Subcutaneous abdominal adipose tissue (tissue), 5 donors: ENCODE data around the gene ARID4B.
"Not testable (repeated sequence)": the region's sequence is repeated elsewhere in the genome, so short reads cannot be mapped to it uniquely, and the experiment has no call there.

Experiments used
- H3K27ac ChIP-seq: one replicate; pipeline ENCODE4 v1.7.0; 2013; ENCODE audit warnings: low read depth, mild to moderate bottlenecking, inconsistent platforms, low read length, moderate library complexity
- H3K27me3 ChIP-seq, 5 donors: one replicate each; pipeline ENCODE4 v1.7.0; 2013; ENCODE audit warnings: low read length in 5 of 5, inconsistent platforms in 1 of 5; ENCODE audit not compliant: control insufficient read depth in 5 of 5, insufficient read depth in 4 of 5
- H3K36me3 ChIP-seq, 5 donors: one replicate each; pipeline ENCODE4 v1.7.0; 2013; ENCODE audit warnings: low read length in 5 of 5; ENCODE audit not compliant: control insufficient read depth in 5 of 5, insufficient read depth in 5 of 5
- H3K4me1 ChIP-seq, 5 donors: one replicate each; pipeline ENCODE4 v1.7.0; 2013; ENCODE audit warnings: low read length in 5 of 5, mild to moderate bottlenecking in 3 of 5, moderate library complexity in 1 of 5; ENCODE audit not compliant: control insufficient read depth in 5 of 5, insufficient read depth in 5 of 5
- H3K4me3 ChIP-seq, 5 donors: one replicate each; pipeline ENCODE4 v1.7.0; 2013; ENCODE audit warnings: low read length in 5 of 5, low read depth in 1 of 5
- H3K9ac ChIP-seq, 5 donors: one replicate each; pipeline ENCODE4 v1.7.0; 2013; ENCODE audit warnings: low read length in 5 of 5, mild to moderate bottlenecking in 4 of 5, moderate library complexity in 3 of 5
- H3K9me3 ChIP-seq, 5 donors: one replicate each; pipeline ENCODE4 v1.7.0; 2013; ENCODE audit warnings: low read length in 5 of 5; ENCODE audit not compliant: control insufficient read depth in 5 of 5
- donor health status: healthy.
- donor health status: healthy.
- donor health status: healthy.
- donor health status: healthy.
- donor health status: healthy.

The ARID4B gene

GRCh38 chr1:235160383-235160956, 167.5 kb downstream of the ARID4B start:
- no peaks in the 10 kb centered on the region for H3K9me3 ChIP-seq
- peaks cover 10 to 28% (median 22%) of the 10 kb centered on the region in 5 donors for H3K36me3 ChIP-seq
- peak overlapping the region; percentile 88 for H3K27ac ChIP-seq
- H3K9ac ChIP-seq, result peak overlapping the region; percentile 86 to 94 (median 90)
- H3K27me3 ChIP-seq, result no peaks in the 10 kb centered on the region
- peaks cover 0 to 19% (median 18%) of the 10 kb centered on the region in 5 donors for H3K4me1 ChIP-seq
- peak overlapping the region; percentile 90 to 98 (median 96) for H3K4me3 ChIP-seq

- peak overlapping the region in 4 of 5 donors; percentile 90 to 98 (median 93) for H3K4me3 ChIP-seq
- H3K9me3 ChIP-seq, H3K27me3 ChIP-seq: not testable (repeated sequence)
- peak overlapping the region; percentile 88 for H3K27ac ChIP-seq
- peaks cover 0 to 21% (median 19%) of the 10 kb centered on the region in 5 donors for H3K4me1 ChIP-seq
- peaks cover 10 to 28% (median 22%) of the 10 kb centered on the region in 5 donors for H3K36me3 ChIP-seq
- H3K9ac ChIP-seq, result peak overlapping the region in 2 of 5 donors; percentile 86 to 90
Measured at GRCh38 chr1:235159930-235160329, 168.0 kb downstream of the ARID4B start.

GRCh38 chr1:235159284-235159683, 168.7 kb downstream of the ARID4B start:
- not testable (repeated sequence) for H3K27me3 ChIP-seq, H3K4me3 ChIP-seq, H3K9ac ChIP-seq, H3K27ac ChIP-seq, H3K9me3 ChIP-seq
- Histone ChIP-seq H3K36me3 (peaks cover 10 to 31% (median 26%) of the 10 kb centered on the region in 5 donors), H3K4me1 (peaks cover 0 to 28% (median 25%) of the 10 kb centered on the region in 5 donors)

- peaks cover 0 to 32% (median 27%) of the 10 kb centered on the region in 5 donors for H3K4me1 ChIP-seq
- H3K27me3 ChIP-seq, result no peaks in the 10 kb centered on the region
- H3K4me3 ChIP-seq, result no peak overlapping the region
- no peak overlapping the region for H3K27ac ChIP-seq
- no peak overlapping the region for H3K9ac ChIP-seq
- H3K36me3 ChIP-seq, result peaks cover 10 to 35% (median 29%) of the 10 kb centered on the region in 5 donors
- no peaks in the 10 kb centered on the region for H3K9me3 ChIP-seq
Measured at GRCh38 chr1:235158680-235159079, 169.3 kb downstream of the ARID4B start.

- Histone ChIP-seq H3K36me3 (peaks cover 14 to 47% (median 34%) of the 10 kb centered on the region in 5 donors), H3K4me1 (peaks cover 0 to 36% (median 27%) of the 10 kb centered on the region in 5 donors), H3K4me3 (no peak overlapping the region), H3K9me3 (no peaks in the 10 kb centered on the region), H3K27ac (no peak overlapping the region), H3K9ac (no peak overlapping the region), H3K27me3 (no peaks in the 10 kb centered on the region)
Measured at GRCh38 chr1:235157150-235157549, 170.8 kb downstream of the ARID4B start.

- H3K9me3 ChIP-seq, result no peaks in the 10 kb centered on the region
- H3K4me3 ChIP-seq, result no peak overlapping the region
- peaks cover 16 to 51% (median 38%) of the 10 kb centered on the region in 5 donors for H3K36me3 ChIP-seq
- H3K4me1 ChIP-seq, result peaks cover 0 to 33% (median 24%) of the 10 kb centered on the region in 5 donors
- H3K27me3 ChIP-seq, result no peaks in the 10 kb centered on the region
- H3K27ac ChIP-seq, result no peak overlapping the region
- no peak overlapping the region for H3K9ac ChIP-seq
Measured at GRCh38 chr1:235156740-235157139, 171.2 kb downstream of the ARID4B start.

- peaks cover 0 to 30% (median 19%) of the 10 kb centered on the region in 5 donors for H3K4me1 ChIP-seq
- H3K9ac ChIP-seq, result no peak overlapping the region
- no peaks in the 10 kb centered on the region for H3K27me3 ChIP-seq
- peaks cover 18 to 56% (median 42%) of the 10 kb centered on the region in 5 donors for H3K36me3 ChIP-seq
- H3K9me3 ChIP-seq, result no peaks in the 10 kb centered on the region
- no peak overlapping the region for H3K4me3 ChIP-seq
- H3K27ac ChIP-seq, result no peak overlapping the region
Measured at GRCh38 chr1:235156265-235156664, 171.7 kb downstream of the ARID4B start.

- Histone ChIP-seq H3K36me3 (peaks cover 28 to 71% (median 51%) of the 10 kb centered on the region in 5 donors), H3K27ac (no peak overlapping the region), H3K9ac (no peak overlapping the region), H3K27me3 (no peaks in the 10 kb centered on the region), H3K4me1 (peaks cover 0 to 19% (median 9%) of the 10 kb centered on the region in 5 donors), H3K9me3 (no peaks in the 10 kb centered on the region), H3K4me3 (no peak overlapping the region)
Measured at GRCh38 chr1:235152235-235152634, 175.7 kb downstream of the ARID4B start.

GRCh38 chr1:235151033-235151432, 176.9 kb downstream of the ARID4B start:
- H3K4me3 ChIP-seq, result no peak overlapping the region
- peaks cover 0 to 19% (median 9%) of the 10 kb centered on the region in 5 donors for H3K4me1 ChIP-seq
- H3K36me3 ChIP-seq, result peaks cover 22 to 68% (median 44%) of the 10 kb centered on the region in 5 donors

GRCh38 chr1:235149824-235150223, 178.2 kb downstream of the ARID4B start:
- Histone ChIP-seq H3K9me3 (no peaks in the 10 kb centered on the region), H3K4me3 (no peak overlapping the region), H3K27me3 (no peaks in the 10 kb centered on the region), H3K36me3 (peaks cover 22 to 78% (median 51%) of the 10 kb centered on the region in 5 donors), H3K27ac (no peak overlapping the region), H3K4me1 (peaks cover 0 to 14% (median 8%) of the 10 kb centered on the region in 5 donors), H3K9ac (no peak overlapping the region)

More at GRCh38 chr1:235151033-235151432, 176.9 kb downstream of the ARID4B start:
- Histone ChIP-seq H3K27ac (no peak overlapping the region), H3K9me3 (no peaks in the 10 kb centered on the region), H3K9ac (no peak overlapping the region), H3K27me3 (no peaks in the 10 kb centered on the region)
